GM19324 (cell line): ENCODE measurements around the gene ADGRD1.

Experiments
- ATAC-seq: cut with Tn5 transposase; IDR thresholded peaks from one replicate; pipeline ENCODE4 v1.9.1; 2021; ENCODE audit warnings: mild to moderate bottlenecking, moderate library complexity; ENCODE audit not compliant: unreplicated experiment, low FRiP score

ADGRD1 gene

DNA sequence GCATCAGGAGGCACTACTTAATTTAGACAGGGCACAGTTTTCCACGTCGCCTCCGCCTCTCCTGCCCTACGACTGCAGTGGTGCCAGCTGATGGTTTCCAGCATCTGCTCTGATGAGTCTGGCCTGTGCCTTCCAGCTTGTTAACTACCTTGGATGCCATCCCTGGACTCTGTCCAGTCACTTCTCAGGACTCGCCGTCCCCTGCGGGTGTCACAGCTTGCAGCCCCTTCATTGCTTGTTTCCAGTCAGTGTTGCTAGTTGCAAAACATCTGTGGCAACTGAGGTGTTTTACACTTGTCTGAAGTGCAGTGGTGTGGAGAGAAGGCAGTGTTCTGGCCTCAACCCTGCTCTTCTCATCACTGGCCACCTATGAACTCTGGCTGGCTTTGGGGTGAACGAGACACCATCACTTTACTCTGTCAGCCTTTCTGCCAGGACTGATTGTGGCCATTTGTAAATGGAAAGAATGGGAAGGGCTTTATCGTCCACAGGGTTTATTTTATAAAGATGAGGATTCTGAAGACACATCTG lies 8.3 kb downstream of the ADGRD1 start:
- ATAC-seq: no peak

DNA sequence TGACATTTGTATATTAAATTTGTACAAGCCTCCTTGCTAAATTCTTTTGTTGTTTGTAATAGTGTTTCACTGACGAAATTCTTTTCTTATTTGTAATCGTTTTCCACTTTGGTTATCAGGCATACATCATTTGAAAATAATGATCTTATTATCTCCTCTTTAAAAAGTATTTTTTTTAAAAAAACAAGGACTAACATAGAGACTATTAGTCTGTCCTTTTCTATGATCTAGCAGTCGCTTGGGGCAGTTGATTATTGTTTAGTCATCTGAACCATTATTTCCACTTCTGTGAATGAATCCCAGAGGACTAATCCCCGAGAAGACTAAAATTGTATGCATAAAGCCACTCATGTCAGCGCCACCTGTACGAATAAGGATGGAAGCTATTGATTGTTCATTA lies 11.5 kb downstream of the ADGRD1 start:
- ATAC-seq: no peak

DNA sequence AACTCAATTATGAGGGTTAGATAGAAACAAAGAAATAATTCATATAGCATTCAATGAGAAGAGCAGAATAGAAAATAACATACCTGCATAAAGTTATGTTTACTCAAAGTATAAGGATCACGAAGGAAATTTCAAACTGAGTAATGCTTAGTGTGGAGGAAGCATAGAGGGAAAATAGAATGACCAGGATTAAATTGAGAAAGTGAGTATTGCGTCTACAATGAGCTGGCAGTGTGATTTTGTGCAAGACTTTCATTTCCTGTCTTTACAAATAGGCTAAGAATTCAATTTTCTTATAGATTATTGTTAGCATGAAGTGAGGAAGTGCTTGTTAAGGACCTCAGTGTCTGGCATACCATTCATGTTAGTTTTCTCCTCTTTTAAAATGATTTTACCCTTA lies 12.0 kb downstream of the ADGRD1 start:
- ATAC-seq: no peak

DNA sequence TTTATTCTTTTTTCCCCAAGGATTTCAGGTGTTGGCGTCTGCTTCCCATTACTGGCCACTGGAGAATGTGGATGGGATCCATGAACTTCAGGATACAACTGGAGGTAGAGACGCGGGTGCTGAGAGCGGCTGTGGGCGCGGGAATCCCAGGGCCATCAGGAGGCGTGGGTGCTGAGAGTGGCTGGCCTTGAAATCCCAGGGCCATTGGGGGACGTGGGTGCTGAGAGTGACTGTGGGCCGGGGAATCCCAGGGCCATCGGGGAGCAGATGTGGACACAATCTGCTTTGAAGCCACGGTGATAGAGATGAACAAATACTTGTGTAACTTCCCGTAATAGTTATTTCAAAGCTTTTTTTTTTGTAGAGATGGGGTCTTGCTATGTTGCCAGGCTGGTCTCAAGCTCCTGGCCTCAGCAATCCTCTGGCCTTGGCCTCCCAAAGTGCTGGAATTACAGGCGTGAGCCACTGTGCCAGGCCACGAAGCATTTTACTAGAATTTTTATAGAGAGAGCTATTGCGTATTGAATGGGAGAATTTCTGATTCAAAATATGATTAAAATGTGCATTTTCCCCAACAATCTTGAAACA lies 12.8 kb downstream of the ADGRD1 start:
- ATAC-seq: no peak

DNA sequence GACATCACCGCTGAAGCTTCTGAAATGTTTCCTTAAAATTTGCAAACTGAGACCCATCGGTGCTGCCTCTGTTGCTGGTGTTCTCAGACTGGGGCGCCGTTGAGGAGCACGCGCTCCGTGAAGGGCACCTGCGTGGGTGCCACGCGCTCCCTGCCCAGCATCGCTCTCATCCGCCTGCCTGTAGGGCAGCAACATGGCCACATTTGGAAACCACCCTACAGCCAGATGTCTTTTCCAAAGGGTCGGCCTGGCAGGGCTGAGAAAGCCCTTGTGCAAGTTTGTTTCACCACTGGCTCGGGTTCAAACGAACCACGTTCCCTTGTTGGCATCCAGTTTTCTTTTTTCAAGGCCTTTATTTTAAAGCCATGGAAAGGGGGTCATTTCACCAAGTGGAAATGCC lies 13.9 kb downstream of the ADGRD1 start:
- no peak for ATAC-seq

DNA sequence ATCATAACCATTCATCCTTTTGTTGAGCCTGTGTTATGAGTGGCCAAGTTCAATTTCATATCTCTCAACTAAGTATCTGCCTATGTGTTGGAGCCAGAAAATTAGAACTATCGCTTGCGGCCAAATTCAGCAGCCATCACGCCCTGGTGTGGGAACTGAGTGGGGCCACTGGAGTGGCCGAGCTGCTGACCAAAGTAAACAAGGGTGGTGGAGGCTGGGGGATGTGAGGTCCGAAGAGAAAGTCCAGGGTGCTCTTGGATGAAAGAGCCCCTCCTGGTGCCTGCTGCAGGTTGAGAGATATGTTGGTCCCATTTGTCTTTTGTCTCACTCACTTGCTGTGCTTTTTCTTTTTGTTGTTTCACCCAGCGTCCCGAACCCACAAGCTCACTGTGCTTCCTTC lies 14.9 kb downstream of the ADGRD1 start:
- no peak for ATAC-seq

DNA sequence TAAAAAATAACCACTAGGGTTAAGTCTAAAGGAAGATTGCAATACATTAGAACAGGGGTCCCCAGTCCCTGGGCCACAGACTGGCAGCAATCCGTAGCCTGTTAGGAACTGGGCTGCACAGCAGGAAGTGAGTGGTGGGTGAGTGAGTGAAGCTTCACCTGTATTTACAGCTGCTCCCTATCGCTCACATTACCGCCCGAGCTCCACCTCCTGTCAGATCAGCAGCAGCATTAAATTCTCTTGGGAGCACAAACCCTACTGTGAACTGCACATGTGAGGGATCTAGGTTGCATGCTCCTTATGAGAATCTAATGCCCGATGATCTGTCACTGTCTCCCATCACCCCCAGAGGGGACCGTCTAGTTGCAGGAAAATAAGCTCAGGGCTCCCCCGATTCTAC lies 15.5 kb downstream of the ADGRD1 start:
- ATAC-seq: no peak

DNA sequence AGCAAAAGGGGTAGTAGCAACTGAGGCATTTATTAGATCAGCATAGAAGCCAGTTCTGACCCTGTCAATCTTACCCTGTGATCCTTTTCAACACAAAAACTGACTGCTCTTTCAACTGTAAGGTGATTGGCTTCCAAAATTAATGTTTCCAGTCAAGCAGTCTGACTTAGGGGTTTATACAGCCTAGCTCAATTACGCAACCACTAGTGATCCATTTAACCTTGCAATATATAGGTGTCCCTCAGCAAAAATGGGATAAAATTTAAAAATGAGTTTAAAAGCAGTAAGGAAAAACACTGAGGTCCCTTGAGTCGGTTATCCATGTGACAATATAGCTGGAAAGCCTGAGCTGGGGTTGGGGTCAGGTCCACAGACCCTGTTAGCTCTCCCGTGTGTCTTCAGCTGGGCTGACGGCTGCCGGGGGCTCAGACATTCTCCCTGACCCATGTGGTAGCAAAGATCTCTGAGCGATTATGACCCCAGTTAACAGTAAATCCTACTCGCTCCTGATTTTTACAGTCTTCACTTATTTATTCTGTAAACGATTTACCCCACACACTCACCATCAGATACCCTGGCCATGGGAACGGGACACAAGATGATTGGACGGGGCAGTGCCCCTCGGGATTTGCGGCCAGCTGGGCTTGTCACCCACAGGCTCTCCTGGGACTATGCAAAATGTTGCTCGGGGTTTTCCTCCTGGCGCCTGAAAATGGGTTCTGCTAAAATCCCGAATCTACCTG lies 16.6 kb downstream of the ADGRD1 start:
- ATAC-seq: no peak

DNA sequence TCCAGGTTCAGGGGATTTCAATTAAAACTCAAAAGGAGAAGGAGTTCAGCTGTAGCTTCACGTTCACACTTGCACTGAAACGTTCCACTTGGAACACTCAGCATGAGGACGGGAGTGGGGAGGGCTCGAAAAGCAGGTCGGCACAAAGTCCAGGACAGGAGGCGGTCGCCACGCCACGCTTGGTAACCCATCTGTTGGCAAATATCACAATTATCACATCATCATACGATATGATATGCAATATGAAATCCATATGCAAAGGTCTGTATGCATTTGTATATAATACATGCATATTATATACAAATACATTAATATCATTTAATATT lies 17.2 kb downstream of the ADGRD1 start:
- no peak for ATAC-seq

DNA sequence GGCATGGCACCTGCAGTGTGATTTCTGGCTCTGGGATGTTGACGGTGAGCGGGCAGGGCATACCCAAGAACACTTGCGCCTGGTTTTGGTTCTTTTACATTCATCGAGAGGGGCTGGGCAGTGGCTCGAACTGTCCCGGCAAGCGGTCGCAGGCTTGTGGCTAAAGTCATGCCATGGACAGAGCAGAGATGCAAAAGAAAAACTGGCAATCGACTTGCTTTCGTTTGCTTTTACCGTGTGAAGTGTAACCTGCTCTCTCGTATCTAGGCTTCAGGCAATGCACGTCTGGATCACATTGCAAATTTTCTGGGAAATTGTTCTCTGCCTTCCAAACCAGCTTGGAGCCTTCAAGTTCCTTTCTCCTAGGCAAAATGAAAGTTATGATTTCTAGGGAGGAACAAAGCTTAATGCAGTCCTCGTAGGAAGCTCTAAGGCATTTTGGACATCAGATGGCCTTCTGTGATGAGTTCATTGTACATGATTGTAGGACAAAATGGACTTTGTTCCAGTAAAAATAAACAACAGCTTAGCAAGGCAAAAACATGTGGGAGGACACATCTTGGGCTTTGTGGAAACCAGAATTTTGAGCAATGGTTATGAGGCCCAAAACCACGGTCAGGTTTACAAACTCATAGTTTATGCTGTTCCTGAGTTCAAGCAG lies 18.3 kb downstream of the ADGRD1 start:
- no peak for ATAC-seq

DNA sequence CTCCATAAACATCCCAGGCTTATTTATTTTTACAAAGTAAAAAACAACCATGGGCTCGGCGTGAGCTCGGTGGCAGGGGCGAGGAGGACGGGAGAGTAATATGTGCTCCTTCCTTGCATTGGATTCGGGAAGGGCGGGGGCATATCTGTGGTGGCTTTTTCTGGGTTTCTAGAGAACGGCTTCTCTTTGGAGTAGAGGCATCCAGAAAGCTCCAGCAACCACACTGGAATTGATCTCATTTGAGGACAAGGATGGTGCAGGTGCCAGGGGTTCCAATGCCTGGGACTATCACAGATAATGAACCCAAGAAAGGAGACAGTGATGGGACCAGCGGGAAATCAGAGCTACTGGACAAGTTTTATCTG lies 18.9 kb downstream of the ADGRD1 start:
- ATAC-seq: no peak

DNA sequence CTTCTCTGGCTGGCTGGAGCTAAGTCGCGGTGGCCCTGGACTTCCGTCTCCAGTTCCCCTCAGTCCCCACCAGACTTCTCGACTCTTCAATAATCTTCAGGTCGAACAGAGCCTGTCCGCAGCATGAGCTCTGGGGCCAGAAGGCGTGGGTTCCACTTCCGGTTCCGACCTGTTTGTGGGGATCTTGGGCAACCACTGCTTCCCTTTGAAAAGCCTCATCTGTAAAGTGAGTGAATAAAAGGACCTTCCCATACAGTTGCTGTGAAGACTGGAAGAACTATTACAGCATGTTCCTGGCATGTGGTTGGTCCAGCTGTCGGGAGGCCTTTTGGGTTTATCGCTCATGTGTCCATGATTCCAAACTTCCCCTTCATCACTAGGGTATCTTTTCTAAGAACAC lies 19.4 kb downstream of the ADGRD1 start:
- ATAC-seq: no peak

DNA sequence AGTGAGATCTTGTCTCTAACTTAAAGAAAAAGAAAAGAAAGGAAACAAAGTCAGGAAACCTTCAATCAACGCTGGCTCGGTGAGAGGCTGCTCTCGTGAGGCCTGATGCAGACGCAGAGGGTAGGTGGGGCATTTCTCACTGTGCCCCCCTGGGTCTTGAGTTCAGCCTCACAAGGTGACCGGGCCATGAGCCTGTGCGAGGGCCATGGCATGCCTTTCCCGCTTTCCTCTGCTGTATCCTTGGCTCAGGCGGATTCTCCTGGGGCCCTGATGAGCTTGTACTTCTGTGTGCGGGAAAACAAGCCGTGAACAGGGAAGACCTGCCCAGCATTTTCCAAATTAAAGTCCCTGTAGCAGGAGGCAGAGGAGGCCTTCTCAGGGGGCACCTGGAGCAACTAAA lies 20.2 kb downstream of the ADGRD1 start:
- ATAC-seq: no peak

DNA sequence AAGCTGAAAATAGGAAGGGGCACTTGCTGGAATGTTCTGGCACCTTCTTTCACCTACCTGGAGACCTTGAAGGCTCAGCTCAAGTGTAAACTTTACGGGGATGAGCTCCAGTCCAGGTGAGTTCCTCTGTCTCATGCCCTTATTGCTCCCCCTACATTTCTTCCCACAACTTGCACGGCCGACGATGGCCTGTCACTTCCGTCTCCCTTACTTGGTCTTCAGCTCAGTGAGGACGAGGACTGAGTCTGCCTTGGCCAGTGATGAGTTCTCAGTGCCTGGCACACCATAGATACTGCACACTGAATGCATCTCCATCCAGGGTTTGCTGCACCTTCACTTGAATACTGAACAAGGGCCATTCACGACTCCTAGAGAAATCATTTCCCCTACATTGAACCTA lies 21.4 kb downstream of the ADGRD1 start:
- no peak for ATAC-seq

DNA sequence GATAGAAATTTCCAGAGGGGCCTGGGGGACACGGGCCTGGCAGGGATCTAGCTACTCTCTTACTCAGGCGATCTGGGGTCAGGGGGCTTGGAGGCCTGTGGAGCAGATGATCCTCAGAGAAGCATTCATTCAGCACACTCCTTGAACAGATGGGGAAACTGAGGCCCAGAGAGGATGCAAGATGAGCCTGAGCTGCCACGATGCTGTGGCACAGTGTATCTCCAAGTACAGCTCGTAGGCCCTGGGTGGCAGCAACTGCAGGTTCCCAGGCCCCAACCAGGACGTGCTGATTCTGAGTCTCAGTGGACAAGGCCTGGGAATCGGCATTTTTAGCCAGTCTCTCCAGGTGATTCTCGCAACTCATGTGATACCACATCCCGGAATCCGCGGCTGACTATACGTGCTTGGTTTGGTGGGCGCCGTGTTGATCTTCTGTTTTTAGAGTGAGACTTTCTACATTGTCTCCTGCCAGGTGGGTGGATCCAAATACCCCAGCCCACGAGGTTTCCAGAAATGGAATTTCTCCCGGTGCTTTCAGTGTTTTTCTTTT lies 22.5 kb downstream of the ADGRD1 start:
- no peak for ATAC-seq

DNA sequence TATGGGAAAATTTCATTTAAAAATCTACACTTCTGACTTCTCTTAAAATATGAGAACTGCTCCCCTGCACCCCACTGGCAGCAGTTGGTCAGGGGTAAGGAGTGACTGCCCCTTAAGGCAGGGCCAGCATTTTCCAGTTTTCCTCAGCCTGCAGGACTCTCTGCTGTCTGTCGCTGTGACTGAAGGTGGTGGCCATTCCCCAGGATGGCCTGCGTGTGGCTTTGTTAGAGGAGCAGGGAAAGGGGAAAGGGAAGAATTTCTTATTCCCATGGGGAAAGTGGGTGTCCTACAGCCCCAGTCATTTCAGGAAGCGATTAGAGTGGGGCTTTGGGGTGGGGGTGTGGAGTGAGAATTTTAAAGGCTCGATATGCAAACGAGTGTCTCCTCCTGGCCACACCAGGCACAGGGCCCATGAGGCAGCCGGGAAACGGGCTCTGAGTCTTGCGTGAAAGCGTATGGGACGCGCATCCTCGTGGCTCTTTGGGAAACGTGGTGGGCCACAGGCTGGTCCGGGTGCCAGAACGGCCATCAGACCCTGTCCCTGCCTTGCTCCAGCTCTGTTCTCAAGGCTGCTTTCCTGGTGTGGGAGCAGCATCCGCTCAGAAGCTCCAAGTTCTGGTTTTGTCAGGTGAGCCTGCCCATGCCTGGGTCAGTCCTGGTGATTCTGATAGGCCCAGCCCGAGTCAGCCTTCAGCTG lies 23.5 kb downstream of the ADGRD1 start:
- ATAC-seq: no peak

DNA sequence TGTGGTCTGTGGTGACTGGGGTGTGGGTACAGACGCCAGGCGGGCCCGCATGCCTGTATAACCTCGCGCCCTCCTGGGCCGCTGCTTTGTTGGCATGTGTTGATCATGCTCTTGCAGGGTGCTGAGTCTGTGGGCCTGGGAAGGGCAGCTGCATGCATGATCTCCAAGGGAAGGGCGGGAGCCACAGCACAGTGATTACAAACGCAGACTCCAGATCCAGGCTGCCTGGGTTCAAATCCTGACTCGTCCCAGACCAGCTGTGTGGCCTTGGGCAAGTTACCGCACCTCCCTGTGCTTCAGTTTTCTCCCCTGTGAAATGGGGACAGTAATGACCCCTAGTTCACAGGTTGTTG lies 24.0 kb downstream of the ADGRD1 start:
- ATAC-seq: no peak

DNA sequence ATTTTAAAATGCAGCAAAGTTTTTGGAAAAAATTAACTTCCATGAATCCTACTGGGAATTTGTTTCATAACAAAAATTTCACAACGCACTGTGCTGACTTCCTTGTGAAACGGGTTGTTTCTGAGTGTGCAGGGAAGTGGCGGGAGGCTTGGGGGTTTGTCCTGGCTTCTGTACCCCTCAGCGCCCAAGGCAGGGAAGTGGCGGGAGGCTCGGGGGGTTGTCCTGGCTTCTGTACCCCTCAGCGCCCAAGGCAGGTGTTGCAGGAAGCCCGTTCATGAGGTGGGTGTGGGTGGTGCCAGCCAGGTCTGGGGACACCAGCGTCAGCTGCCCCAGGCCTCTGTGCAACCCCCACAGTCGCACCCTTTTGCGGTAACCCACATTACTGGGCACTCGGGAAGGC lies 25.1 kb downstream of the ADGRD1 start:
- ATAC-seq: no peak

DNA sequence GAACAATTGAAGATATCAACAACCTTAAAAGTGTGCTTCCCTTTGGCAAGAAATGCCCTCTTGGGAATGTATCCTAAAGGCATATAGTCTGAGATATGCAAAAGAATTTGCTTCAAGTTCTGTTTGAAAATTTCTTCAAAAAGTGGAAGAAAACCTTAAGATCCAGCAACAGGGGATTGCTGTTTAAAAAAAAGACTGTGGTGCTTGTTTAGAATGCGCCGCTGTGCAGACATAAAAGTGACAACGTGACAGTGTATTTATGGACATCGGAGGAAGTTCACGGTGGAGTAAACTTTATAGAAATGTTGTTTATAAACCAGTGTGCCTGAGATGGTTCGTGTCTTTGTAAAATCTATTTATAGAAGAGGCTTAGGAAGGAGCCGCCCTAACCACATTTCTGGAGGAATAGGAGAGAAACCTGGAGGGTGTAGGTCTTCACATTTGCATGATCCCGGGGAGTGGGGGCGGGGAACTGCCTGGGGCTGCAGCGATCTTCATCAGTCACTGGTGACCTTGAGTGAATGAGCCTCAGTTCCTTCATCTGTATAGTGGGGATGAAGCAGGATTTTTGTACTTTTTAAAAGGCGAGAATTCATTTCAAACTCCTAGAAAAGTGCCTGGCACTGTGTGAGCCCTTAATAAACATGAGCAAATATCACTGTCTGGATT lies 27.5 kb downstream of the ADGRD1 start:
- no peak for ATAC-seq

DNA sequence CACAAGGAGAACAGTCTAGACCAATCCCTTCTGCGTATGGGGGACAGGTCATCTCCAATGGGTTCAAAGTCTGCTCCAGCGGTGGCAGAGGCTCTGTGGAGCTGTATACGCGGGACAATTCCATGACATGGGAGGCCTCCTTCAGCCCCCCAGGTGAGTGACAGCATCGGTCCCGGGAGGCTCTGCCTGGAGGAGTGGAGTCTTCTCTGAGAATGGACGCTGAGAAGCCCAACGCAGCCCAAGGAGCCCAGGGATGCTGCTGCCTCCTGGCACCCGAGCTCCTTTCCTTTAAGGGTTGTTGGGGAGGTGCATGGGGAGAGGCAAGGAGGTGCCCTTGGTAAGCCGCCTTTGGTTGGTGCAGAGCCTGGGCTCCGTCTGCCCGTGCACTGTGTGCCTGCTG lies 28.2 kb downstream of the ADGRD1 start:
- no peak for ATAC-seq
